Lower lobe of right lung (tissue), 2 donors: ENCODE data around the gene ST7. TPM values are rescaled to one million over a fixed set of nuclear protein-coding genes. Genes with fewer than 3 reads are reported as not detected.
"Not testable (repeated sequence)": the region's sequence is repeated elsewhere in the genome, so short reads cannot be mapped to it uniquely, and the experiment has no call there.

Source experiments
- ATAC-seq, 2 donors: fragments of 200-7000 bp; cut with Tn5 transposase; one replicate each; pipeline ENCODE4 v1.9.1; 2020 to 2022; ENCODE audit warnings: mild to moderate bottlenecking in 2 of 2, moderate library complexity in 2 of 2
- DNase-seq: peaks from one replicate; pipeline ENCODE4 v3.0.0-alpha.2; 2020
- H3K27ac ChIP-seq: fragments of 200-600 bp; one replicate; pipeline ENCODE4 v1.8.0; 2022
- H3K27me3 ChIP-seq: fragments of 200-600 bp; one replicate; pipeline ENCODE4 v1.8.0; 2022; ENCODE audit warnings: low read depth
- H3K36me3 ChIP-seq: fragments of 200-600 bp; one replicate; pipeline ENCODE4 v1.8.0; 2022; ENCODE audit warnings: mild to moderate bottlenecking
- H3K4me1 ChIP-seq: fragments of 200-600 bp; one replicate; pipeline ENCODE4 v1.8.0; 2022
- H3K4me3 ChIP-seq: fragments of 200-600 bp; one replicate; pipeline ENCODE4 v1.8.0; 2022; ENCODE audit warnings: mild to moderate bottlenecking
- H3K9me3 ChIP-seq: fragments of 200-600 bp; one replicate; pipeline ENCODE4 v1.8.0; 2022
- intact Hi-C: fragments of 100-400 bp; cut with DNase I; formaldehyde crosslinking; loops from one replicate; pipeline ENCODE4 v1.11.0; 2022
- total RNA-seq: library from RNA; stranded (reverse); fragmentation: NEBNext Ultra II Directional; extraction: Animal tissue kit (Norgen Biotek cat#: 25700); gene quantifications from one replicate; pipeline ENCODE4 v1.2.1, GENCODE V29; 2021
- TF ChIP-seq, protein P1 (sequence below): fragments of 200-600 bp; IDR thresholded peaks from one replicate; pipeline ENCODE4 v1.8.0; 2022; ENCODE audit warnings: antibody characterized with exemption, mild to moderate bottlenecking
- donor health status: DM: no; HTN: yes; CAD: no; lungs with severe emphysema.

Gene ST7
- total RNA-seq, 1 donor from 2014 or later, result 51.1 TPM

DNA sequence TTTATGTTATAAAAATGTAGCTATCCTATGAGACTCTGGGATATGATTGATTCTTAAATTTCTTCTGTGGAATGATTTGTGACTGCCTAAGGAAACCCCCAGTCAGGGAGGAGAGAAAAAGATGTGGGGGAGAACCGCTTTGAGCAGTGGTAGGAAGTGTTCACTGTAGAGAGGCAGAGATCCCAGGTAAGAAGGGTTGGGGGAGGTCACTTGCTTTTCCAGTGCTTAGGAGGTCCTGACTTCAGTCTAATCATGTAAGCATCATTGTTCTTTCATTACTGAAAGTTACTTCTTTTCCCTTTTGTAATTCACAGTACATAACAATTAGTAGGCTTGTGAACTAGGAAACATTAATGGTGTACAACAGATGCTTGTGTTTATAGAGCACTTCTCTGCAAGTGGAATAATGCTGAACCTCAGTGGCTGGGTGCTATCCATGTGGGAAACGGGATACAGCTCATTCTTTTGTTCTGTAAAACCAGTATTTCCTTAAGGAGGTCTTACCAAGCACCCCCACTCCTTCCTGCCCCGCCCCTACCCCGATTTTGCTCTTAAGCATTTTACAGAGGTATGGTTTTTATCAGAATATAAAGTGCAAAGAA lies 165.4 kb downstream of the ST7 start:
- Histone ChIP-seq H3K27ac (no peak overlapping the region), H3K27me3 (no peaks in the 10 kb centered on the region), H3K9me3 (no peaks in the 10 kb centered on the region), H3K4me3 (no peak overlapping the region), H3K4me1 (peaks cover 5% of the 10 kb centered on the region), H3K36me3 (peaks cover 6% of the 10 kb centered on the region)
- ATAC-seq (peak in 1 of 2 donors; percentile 22), DNase-seq (no peak)
- TF ChIP-seq, protein P1, sequence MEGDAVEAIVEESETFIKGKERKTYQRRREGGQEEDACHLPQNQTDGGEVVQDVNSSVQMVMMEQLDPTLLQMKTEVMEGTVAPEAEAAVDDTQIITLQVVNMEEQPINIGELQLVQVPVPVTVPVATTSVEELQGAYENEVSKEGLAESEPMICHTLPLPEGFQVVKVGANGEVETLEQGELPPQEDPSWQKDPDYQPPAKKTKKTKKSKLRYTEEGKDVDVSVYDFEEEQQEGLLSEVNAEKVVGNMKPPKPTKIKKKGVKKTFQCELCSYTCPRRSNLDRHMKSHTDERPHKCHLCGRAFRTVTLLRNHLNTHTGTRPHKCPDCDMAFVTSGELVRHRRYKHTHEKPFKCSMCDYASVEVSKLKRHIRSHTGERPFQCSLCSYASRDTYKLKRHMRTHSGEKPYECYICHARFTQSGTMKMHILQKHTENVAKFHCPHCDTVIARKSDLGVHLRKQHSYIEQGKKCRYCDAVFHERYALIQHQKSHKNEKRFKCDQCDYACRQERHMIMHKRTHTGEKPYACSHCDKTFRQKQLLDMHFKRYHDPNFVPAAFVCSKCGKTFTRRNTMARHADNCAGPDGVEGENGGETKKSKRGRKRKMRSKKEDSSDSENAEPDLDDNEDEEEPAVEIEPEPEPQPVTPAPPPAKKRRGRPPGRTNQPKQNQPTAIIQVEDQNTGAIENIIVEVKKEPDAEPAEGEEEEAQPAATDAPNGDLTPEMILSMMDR, result no peak
- intact Hi-C loops, result loop anchor here (5.0 to 10.0 kb wide), 2 partner anchors 131 to 184 kb away; no protein-coding TSS in a partner anchor

DNA sequence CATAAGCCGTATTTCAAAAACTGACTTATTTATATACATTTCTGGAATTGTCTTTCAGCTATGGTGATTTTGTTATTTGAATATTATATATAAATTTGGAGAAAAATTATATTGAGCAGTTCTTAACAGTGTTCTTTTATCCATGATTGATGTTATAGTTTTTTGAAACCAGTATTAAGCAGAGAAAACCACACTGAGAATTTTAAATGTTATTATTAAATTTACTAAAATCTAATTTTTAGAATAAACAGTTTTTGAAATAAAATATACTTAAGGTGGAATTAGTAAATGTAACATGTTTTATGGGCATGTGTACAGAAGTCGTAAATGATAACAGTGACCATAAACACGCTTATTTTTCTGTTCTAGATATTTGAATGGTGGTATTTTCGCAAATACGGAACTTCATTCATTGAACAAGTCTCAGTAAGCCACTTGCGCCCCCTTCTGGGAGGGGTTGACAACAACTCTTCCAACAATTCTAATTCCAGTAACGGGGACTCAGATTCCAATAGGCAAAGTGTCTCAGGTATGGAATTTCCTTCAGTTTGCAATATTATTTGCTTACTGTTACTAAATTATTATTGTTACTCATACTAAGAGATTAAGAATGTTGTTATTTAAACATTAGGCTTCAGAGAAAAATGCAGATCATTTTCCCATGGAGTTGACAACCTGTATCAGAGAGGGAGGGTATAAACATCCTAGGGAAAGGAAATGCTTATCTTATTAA lies 166.1 kb downstream of the ST7 start:
- H3K36me3 ChIP-seq, result peaks cover 6% of the 10 kb centered on the region
- no peak overlapping the region for H3K4me3 ChIP-seq
- intact Hi-C loops, result loop anchor here (5.0 to 10.0 kb wide), 2 partner anchors 132 to 185 kb away; no protein-coding TSS in a partner anchor
- peaks cover 7% of the 10 kb centered on the region for H3K4me1 ChIP-seq
- peak; percentile 69 for DNase-seq
- TF ChIP-seq, protein P1, result peak; percentile 86
- ATAC-seq, result peak; percentile 76 to 77
- H3K27ac ChIP-seq, result no peak overlapping the region
- no peaks in the 10 kb centered on the region for H3K27me3 ChIP-seq
- H3K9me3 ChIP-seq, result no peaks in the 10 kb centered on the region

DNA sequence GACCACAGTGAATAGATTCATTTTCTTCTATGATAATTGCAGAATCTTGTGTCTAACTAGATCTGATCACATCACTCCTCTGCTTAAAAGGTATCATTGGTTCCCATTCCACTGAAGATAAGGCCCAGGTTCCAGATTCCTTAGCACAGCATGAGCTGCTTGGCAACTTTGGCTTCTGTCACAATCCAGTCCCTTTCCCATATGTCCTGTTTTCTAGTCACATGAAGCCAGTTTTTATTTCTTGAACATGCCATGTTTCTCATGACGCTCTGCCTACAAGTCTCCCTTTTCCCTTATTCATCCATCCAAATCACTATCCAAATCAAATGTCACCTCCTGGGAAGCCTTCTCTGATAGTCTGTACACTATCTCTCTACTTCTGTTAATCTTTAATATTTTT lies 167.0 kb downstream of the ST7 start:
- H3K27me3 ChIP-seq, H3K9me3 ChIP-seq, H3K4me3 ChIP-seq, H3K36me3 ChIP-seq, ATAC-seq, intact Hi-C loops, DNase-seq, H3K27ac ChIP-seq: not testable (repeated sequence)
- H3K4me1 ChIP-seq, result peaks cover 15% of the 10 kb centered on the region

DNA sequence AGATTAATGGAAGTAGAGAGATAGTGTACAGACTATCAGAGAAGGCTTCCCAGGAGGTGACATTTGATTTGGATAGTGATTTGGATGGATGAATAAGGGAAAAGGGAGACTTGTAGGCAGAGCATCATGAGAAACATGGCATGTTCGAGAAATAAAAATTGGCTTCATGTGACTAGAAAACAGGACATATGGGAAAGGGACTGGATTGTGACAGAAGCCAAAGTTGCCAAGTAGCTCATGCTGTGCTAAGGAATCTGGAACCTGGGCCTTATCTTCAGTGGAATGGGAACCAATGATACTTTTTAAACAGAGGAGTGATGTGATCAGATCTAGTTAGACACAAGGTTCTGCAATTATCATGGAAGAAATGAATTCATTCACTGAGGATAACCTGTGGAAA lies 168.7 kb downstream of the ST7 start:
- H3K27ac ChIP-seq, H3K9me3 ChIP-seq, ATAC-seq, DNase-seq, H3K27me3 ChIP-seq, H3K36me3 ChIP-seq, H3K4me3 ChIP-seq, intact Hi-C loops: not testable (repeated sequence)
- H3K4me1 ChIP-seq, result peaks cover 15% of the 10 kb centered on the region

DNA sequence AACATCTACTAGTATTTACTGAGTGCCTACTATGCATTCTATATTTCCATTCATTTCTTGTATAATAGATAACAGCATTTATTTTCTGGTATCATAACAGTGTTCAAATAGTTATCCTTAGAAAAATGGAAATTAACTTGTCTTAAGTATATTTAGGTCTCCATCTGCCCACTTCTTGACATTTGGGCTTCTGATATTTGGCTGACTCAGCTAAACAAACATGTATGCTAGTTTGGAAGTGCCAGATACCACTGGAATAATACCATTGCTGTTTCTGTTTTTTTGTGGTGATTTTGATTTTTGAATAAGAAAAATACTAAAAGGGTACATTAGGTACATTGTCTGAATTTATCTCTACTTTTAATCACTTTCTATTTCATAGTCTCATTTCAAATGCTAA lies 169.2 kb downstream of the ST7 start:
- no peak for ATAC-seq
- H3K9me3 ChIP-seq, result no peaks in the 10 kb centered on the region
- TF ChIP-seq, protein P1, result no peak
- no peak for DNase-seq
- H3K36me3 ChIP-seq, result peaks cover 6% of the 10 kb centered on the region
- no peak overlapping the region for H3K27ac ChIP-seq
- peaks cover 15% of the 10 kb centered on the region for H3K4me1 ChIP-seq
- H3K27me3 ChIP-seq, result no peaks in the 10 kb centered on the region
- intact Hi-C loops, result no loop called here
- H3K4me3 ChIP-seq, result no peak overlapping the region

DNA sequence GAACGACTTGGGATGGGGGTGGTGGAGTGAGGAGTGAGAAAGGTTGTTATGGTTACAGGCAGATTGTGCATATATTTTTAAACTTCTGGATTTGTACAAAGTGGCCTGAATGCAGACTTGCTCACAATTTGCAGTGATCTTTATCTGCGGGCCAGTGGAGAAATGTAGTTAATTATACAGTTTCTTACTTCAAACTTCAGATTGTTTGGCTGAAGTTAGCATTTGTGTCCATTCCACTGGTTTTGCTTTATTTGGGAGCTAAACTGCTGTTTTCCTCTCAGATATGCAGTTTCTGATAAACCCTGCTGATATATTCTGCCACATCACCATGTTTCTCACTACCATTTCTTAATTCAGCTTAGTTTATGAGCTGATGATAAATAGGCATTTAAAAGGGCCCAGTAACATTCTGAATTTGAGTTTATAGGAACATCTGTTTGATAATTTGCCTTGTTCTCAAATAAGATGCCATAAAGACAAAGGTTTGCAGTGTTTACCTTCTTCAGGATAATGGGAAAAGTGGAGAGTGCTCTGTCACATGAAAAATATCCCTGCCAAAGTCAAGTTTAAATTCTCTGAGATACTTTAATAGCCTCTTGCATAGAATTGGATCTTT lies 170.1 kb downstream of the ST7 start:
- ATAC-seq (no peak), DNase-seq (no peak)
- H3K36me3 ChIP-seq, result peaks cover 6% of the 10 kb centered on the region
- intact Hi-C loops, result no loop called here
- H3K4me3 ChIP-seq, result no peak overlapping the region
- no peaks in the 10 kb centered on the region for H3K27me3 ChIP-seq
- no peak overlapping the region for H3K27ac ChIP-seq
- H3K9me3 ChIP-seq, result no peaks in the 10 kb centered on the region
- H3K4me1 ChIP-seq, result peaks cover 15% of the 10 kb centered on the region
- TF ChIP-seq, protein P1, result no peak
